ENCODE results near the gene AK5.
"Not testable (repeated sequence)": the region's sequence is repeated elsewhere in the genome, so short reads cannot be mapped to it uniquely, and the experiment has no call there.

GRCh38 chr1:77531149-77531548 is 249.3 kb downstream of the AK5 start:
- TF ChIP-seq BACH2 (CRISPR knock-in tag; IDR thresholded peaks at IDR 0.05; ENCODE audit: borderline replicate concordance); ESRRG (CRISPR knock-in tag; IDR thresholded peaks at IDR 0.05); PATZ1 (CRISPR knock-in tag; IDR thresholded peaks at IDR 0.05; ENCODE audit: borderline replicate concordance); CREB5 (CRISPR knock-in tag; IDR thresholded peaks at IDR 0.05; ENCODE audit: low read depth); ARNTL (CRISPR knock-in tag; IDR thresholded peaks at IDR 0.05; ENCODE audit: borderline replicate concordance, low read depth); ZNF70 (CRISPR knock-in tag; IDR thresholded peaks at IDR 0.05); SNAI2 (CRISPR knock-in tag; IDR thresholded peaks at IDR 0.05); GLIS3 (CRISPR knock-in tag; IDR thresholded peaks at IDR 0.05); CSDC2 (CRISPR knock-in tag; IDR thresholded peaks at IDR 0.05); OSR1 (CRISPR knock-in tag; IDR thresholded peaks at IDR 0.05); ISL1 (CRISPR knock-in tag; IDR thresholded peaks at IDR 0.05); TOX (CRISPR knock-in tag; IDR thresholded peaks at IDR 0.05; ENCODE audit: borderline replicate concordance); RARB (CRISPR knock-in tag; IDR thresholded peaks at IDR 0.05); ZFP30 (CRISPR knock-in tag; IDR thresholded peaks at IDR 0.05): not testable (repeated sequence)

Measured in SK-N-SH treated with all-trans-retinoic acid at 6 μM for 48 hours (cell line).